GM04504 (cell line): ENCODE measurements around the gene SPESP1.

Experiments
- DNase-seq: peaks from one replicate; pipeline ENCODE4 v3.0.0-alpha.2; 2012; ENCODE audit warnings: low read depth

The SPESP1 gene

DNA sequence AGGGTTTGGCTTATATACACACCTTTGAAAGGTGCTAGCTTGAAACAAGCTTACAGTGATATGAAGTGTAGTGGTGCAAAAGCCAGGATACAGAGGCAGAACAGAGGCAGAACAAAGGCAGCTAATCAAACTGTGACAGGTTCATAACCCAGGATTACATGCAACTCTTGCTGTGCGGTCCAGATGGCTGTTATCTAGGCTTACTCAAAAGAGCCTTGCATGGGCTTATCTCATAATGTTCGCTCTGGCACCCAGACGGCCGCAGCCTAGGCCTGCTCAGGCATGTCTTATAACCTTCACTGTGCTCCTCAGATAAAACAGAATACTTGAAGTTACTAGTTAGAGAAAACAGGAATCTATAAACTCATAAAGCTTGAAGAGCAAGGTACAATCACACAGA is 61.4 kb downstream of the SPESP1 start:
- no peak for DNase-seq

DNA sequence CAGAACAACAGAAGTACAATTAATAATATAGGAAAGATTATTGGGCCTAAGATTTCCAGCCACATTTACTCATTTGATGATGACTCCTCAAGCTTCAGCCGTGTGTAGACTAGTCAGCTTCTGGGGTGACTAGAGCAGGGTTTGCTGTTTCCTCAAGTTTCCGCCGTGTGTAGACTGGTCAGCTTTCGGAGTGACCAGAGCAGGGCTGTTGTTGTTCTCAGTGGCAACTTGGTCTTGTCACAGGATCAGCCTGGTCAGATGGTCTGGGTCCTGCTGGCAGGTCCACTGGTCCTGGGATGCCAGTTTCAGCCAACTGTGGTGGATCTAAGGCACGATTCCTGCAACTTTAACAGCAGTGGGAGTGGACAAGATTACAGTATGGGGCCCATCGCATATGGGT is 62.4 kb downstream of the SPESP1 start:
- no peak for DNase-seq

DNA sequence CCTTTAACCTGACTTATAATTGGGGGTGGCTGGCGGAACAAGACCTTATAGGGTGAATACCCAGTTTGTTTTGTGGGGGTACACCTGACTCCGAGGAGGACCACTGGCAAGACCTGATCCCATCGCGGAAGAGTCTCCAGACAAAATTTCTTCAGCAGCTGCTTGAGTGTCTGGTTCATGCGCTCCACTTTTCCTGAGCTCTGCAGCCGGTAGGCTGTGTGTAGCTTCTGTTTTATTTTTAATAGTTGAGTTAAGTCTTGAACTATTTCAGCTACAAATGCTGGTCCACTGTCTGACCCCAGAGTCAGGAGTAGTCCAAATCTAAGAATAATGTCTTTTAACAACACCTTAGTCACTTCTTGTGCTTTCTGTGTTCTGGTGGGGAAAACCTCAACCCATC is 63.0 kb downstream of the SPESP1 start:
- no peak for DNase-seq

DNA sequence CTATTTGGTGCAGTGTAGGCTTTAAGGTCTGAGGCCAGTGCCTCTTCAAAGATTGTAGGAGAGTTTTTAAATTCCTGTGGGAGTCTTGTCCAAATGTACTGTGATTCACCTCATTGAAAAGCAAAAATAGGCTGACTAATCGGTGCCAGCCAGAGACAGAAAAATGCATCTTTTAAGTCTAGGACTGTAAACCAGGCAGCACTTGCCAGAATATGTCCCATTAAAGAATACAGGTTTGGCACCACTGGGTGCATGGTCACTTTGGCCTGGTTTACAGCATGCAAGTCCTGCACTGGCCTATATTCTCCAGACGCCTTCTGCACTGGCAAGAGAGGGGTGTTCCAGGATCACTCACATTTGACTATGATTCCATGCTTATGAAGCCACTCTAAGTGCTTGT is 63.8 kb downstream of the SPESP1 start:
- peak; percentile 38 for DNase-seq

DNA sequence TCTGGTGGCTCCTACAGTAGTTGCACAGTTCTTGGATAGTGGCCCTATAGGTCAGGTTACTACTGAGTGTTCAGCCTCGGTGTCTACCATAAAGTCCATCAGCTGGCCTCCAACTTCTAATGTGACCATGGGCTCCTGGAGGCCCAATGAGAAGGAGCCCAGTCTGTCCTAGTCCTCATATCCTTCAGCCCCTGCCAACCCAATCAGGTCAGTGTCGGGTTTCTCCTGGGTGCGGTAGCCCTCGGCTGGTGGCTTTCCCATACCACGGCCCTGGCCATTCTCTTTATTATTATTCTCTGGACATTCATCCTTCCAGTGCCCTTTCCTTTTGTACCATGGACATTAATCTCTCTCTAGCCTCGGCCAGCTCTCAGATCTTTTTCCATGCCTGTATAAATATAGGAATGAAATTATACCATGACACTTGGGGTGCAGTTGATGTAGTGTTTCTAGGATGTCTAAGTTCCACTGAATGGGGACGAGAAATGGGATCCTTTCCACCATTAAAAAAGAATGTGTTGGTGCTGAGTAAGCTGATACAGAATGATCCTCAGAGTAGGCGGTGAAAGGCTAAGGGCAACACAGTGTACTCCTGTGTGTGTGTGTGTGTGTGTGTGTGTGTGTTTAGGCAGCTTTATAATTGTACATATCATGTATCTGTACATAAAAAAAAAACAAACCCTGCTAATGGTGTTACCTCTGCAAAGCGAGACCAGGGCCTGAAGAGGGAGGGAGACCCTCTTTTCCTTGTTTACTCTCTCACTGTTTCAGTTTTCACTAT is 64.8 kb downstream of the SPESP1 start:
- DNase-seq, result no peak
